HUES48 (cell line): ENCODE data around the gene CRADD.
"Not testable (repeated sequence)": the region's sequence is repeated elsewhere in the genome, so short reads cannot be mapped to it uniquely, and the experiment has no call there.

Experiments
- H3K27ac ChIP-seq: one replicate; pipeline ENCODE4 v1.7.0; 2013; ENCODE audit warnings: low read depth, low read length, inconsistent platforms
- H3K27me3 ChIP-seq: 2 replicates; pipeline ENCODE4 v1.6.1; 2013; ENCODE audit warnings: mild to moderate bottlenecking, low read length; ENCODE audit not compliant: control insufficient read depth, insufficient read depth
- H3K36me3 ChIP-seq: 2 replicates; pipeline ENCODE4 v1.6.1; 2013; ENCODE audit warnings: low read length; ENCODE audit not compliant: control insufficient read depth, insufficient read depth
- H3K4me1 ChIP-seq: 2 replicates; pipeline ENCODE4 v1.6.1; 2013; ENCODE audit warnings: mild to moderate bottlenecking, low read length; ENCODE audit not compliant: control insufficient read depth, insufficient read depth
- H3K4me3 ChIP-seq: 2 replicates; pipeline ENCODE4 v1.5.1; 2013; ENCODE audit warnings: mild to moderate bottlenecking, low read depth, low read length
- H3K9ac ChIP-seq: 2 replicates; pipeline ENCODE4 v1.6.1; 2013; ENCODE audit warnings: mild to moderate bottlenecking, low read depth, low read length, moderate library complexity
- H3K9me3 ChIP-seq: 2 replicates; pipeline ENCODE4 v1.6.1; 2013; ENCODE audit warnings: low read length; ENCODE audit not compliant: control insufficient read depth, insufficient read depth

Gene CRADD

GRCh38 chr12:93798279-93799151, 121.3 kb downstream of the CRADD start:
- peaks cover 7% of the 10 kb centered on the region for H3K4me1 ChIP-seq
- no peaks in the 10 kb centered on the region for H3K9me3 ChIP-seq
- H3K27ac ChIP-seq = no peak overlapping the region
- H3K36me3 ChIP-seq = no peaks in the 10 kb centered on the region
- H3K9ac ChIP-seq = no peak overlapping the region
- no peak overlapping the region for H3K4me3 ChIP-seq
- H3K27me3 ChIP-seq = no peaks in the 10 kb centered on the region

- H3K4me3 ChIP-seq = not testable (repeated sequence)
Observed at GRCh38 chr12:93801666-93802065, 124.5 kb downstream of the CRADD start.

GRCh38 chr12:93802293-93802692, 125.1 kb downstream of the CRADD start:
- Histone ChIP-seq H3K27ac (no peak overlapping the region), H3K36me3 (no peaks in the 10 kb centered on the region), H3K9me3 (no peaks in the 10 kb centered on the region), H3K27me3 (no peaks in the 10 kb centered on the region), H3K9ac (no peak overlapping the region), H3K4me1 (peaks cover 7% of the 10 kb centered on the region), H3K4me3 (no peak overlapping the region)

More at GRCh38 chr12:93801666-93802065, 124.5 kb downstream of the CRADD start:
- H3K27ac ChIP-seq, H3K9me3 ChIP-seq, H3K36me3 ChIP-seq, H3K4me1 ChIP-seq, H3K9ac ChIP-seq, H3K27me3 ChIP-seq: not testable (repeated sequence)

- Histone ChIP-seq H3K36me3 (no peaks in the 10 kb centered on the region), H3K27me3 (no peaks in the 10 kb centered on the region), H3K9me3 (no peaks in the 10 kb centered on the region), H3K4me3 (no peak overlapping the region), H3K9ac (no peak overlapping the region), H3K27ac (no peak overlapping the region), H3K4me1 (peaks cover 7% of the 10 kb centered on the region)
Observed at GRCh38 chr12:93802698-93803423, 125.7 kb downstream of the CRADD start.

- Histone ChIP-seq H3K27ac (no peak overlapping the region), H3K9me3 (no peaks in the 10 kb centered on the region), H3K4me3 (no peak overlapping the region), H3K4me1 (peaks cover 6% of the 10 kb centered on the region), H3K36me3 (no peaks in the 10 kb centered on the region), H3K9ac (no peak overlapping the region), H3K27me3 (no peaks in the 10 kb centered on the region)
Observed at GRCh38 chr12:93803424-93803807, 126.2 kb downstream of the CRADD start.

- Histone ChIP-seq H3K27me3 (no peaks in the 10 kb centered on the region), H3K9ac (no peak overlapping the region), H3K9me3 (no peaks in the 10 kb centered on the region), H3K4me3 (no peak overlapping the region), H3K36me3 (no peaks in the 10 kb centered on the region), H3K27ac (no peak overlapping the region), H3K4me1 (no peaks in the 10 kb centered on the region)
Observed at GRCh38 chr12:93804392-93805179, 127.4 kb downstream of the CRADD start.

GRCh38 chr12:93805736-93806141, 128.6 kb downstream of the CRADD start:
- H3K4me3 ChIP-seq = no peak overlapping the region

GRCh38 chr12:93807354-93807753, 130.2 kb downstream of the CRADD start:
- Histone ChIP-seq H3K4me3 (no peak overlapping the region), H3K9ac (no peak overlapping the region), H3K27ac (no peak overlapping the region), H3K4me1 (peaks cover 4% of the 10 kb centered on the region; the same call in 1 of the 2 replicates), H3K27me3 (no peaks in the 10 kb centered on the region), H3K36me3 (no peaks in the 10 kb centered on the region), H3K9me3 (no peaks in the 10 kb centered on the region)

More at GRCh38 chr12:93805736-93806141, 128.6 kb downstream of the CRADD start:
- Histone ChIP-seq H3K9me3 (no peaks in the 10 kb centered on the region), H3K4me1 (no peaks in the 10 kb centered on the region), H3K27me3 (no peaks in the 10 kb centered on the region), H3K27ac (no peak overlapping the region), H3K36me3 (no peaks in the 10 kb centered on the region), H3K9ac (no peak overlapping the region)

GRCh38 chr12:93808169-93808899, 131.2 kb downstream of the CRADD start:
- H3K4me3 ChIP-seq = no peak overlapping the region
- no peaks in the 10 kb centered on the region for H3K9me3 ChIP-seq
- H3K4me1 ChIP-seq = peaks cover 4% of the 10 kb centered on the region; the same call in 1 of the 2 replicates
- no peaks in the 10 kb centered on the region for H3K36me3 ChIP-seq
- H3K27ac ChIP-seq = no peak overlapping the region
- H3K9ac ChIP-seq = no peak overlapping the region
- H3K27me3 ChIP-seq = no peaks in the 10 kb centered on the region

GRCh38 chr12:93812626-93813025, 135.5 kb downstream of the CRADD start:
- Histone ChIP-seq H3K27me3 (no peaks in the 10 kb centered on the region), H3K4me1 (peaks cover 4% of the 10 kb centered on the region; the same call in 1 of the 2 replicates), H3K9ac (no peak overlapping the region), H3K4me3 (no peak overlapping the region), H3K9me3 (no peaks in the 10 kb centered on the region), H3K27ac (no peak overlapping the region), H3K36me3 (no peaks in the 10 kb centered on the region)
